ENCODE results near the gene NOTUM.

The NOTUM gene

GRCh38 chr17:81966343-81967243 is 5.6 kb upstream of the NOTUM start:
- no peak for TF ChIP-seq CTCF (conservative IDR thresholded peaks at IDR 0.05; ENCODE audit: low read depth, low read length)
- H3K4me3 ChIP-seq (ENCODE audit: low read depth, low read length) = no peak overlapping the region
- peak; percentile 26 for DNase-seq (ENCODE audit: low read depth)

- no peak for TF ChIP-seq CTCF (conservative IDR thresholded peaks at IDR 0.05; ENCODE audit: low read depth, low read length)
- DNase-seq (ENCODE audit: low read depth) = no peak
- H3K4me3 ChIP-seq (ENCODE audit: low read depth, low read length) = no peak overlapping the region
Measured at GRCh38 chr17:81964081-81964849, 3.3 kb upstream of the NOTUM start.

- H3K4me3 ChIP-seq (ENCODE audit: low read depth, low read length) = no peak overlapping the region
- DNase-seq (ENCODE audit: low read depth) = no peak
- no peak for TF ChIP-seq CTCF (conservative IDR thresholded peaks at IDR 0.05; ENCODE audit: low read depth, low read length)
Measured at GRCh38 chr17:81962499-81963441, 1.8 kb upstream of the NOTUM start.

GRCh38 chr17:81961521-81962498 is 823 bp upstream of the NOTUM start:
- no peak overlapping the region for H3K4me3 ChIP-seq (ENCODE audit: low read depth, low read length)
- no peak for TF ChIP-seq CTCF (conservative IDR thresholded peaks at IDR 0.05; ENCODE audit: low read depth, low read length)
- DNase-seq (ENCODE audit: low read depth) = no peak

GRCh38 chr17:81960130-81960958 is 643 bp downstream of the NOTUM start:
- DNase-seq (ENCODE audit: low read depth) = no peak
- no peak for TF ChIP-seq CTCF (conservative IDR thresholded peaks at IDR 0.05; ENCODE audit: low read depth, low read length)
- no peak overlapping the region for H3K4me3 ChIP-seq (ENCODE audit: low read depth, low read length)
